ENCODE results near the gene RPS6KA1.

- TF ChIP-seq EP300 (IDR thresholded peaks at IDR 0.05) (no peak), CTCF (IDR thresholded peaks at IDR 0.05) (no peak), POLR2A (IDR thresholded peaks at IDR 0.05) (no peak)
Observed at GRCh38 chr1:26520339-26520738, 9.2 kb upstream of the RPS6KA1 start.
